ENCODE measurements around the gene P2RY8. TPM values are rescaled to one million over a fixed set of nuclear protein-coding genes. Genes with fewer than 3 reads are reported as not detected.
"Not testable (repeated sequence)": the region's sequence is repeated elsewhere in the genome, so short reads cannot be mapped to it uniquely, and the experiment has no call there.

The P2RY8 gene
- polyA plus RNA-seq, 1 donor: 0.51 TPM

DNA sequence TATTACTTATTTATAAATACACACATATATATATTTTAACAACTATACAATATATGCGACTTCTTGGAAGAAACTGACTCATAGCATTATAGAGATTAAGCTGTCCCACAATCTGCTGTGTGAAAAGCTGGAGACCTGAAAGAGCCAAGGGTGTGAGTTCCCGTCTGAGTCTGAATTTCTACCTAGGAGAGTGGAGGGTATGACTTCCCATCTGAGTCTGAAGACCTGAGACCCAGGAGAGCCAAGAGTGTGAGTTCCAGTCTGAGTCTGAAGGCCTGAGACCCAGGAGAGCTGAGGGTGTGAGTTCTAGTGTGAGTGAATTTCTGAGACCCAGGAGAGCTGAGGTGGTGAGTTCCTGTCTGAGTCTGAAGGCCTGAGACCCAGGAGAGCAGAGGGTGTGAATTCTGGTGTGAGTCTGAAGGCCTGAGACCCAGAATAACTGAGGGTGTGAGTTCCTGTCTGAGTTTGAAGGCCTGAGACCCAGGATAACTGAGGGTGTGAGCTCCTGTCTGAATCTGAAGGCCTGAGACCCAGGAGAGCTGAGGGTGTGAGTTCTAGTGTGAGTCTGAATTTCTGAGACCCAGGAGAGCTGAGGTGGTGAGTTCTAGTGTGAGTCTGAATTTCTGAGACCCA lies 8.9 kb upstream of the P2RY8 start:
- no peak for DNase-seq (ENCODE audit: low read depth)

DNA sequence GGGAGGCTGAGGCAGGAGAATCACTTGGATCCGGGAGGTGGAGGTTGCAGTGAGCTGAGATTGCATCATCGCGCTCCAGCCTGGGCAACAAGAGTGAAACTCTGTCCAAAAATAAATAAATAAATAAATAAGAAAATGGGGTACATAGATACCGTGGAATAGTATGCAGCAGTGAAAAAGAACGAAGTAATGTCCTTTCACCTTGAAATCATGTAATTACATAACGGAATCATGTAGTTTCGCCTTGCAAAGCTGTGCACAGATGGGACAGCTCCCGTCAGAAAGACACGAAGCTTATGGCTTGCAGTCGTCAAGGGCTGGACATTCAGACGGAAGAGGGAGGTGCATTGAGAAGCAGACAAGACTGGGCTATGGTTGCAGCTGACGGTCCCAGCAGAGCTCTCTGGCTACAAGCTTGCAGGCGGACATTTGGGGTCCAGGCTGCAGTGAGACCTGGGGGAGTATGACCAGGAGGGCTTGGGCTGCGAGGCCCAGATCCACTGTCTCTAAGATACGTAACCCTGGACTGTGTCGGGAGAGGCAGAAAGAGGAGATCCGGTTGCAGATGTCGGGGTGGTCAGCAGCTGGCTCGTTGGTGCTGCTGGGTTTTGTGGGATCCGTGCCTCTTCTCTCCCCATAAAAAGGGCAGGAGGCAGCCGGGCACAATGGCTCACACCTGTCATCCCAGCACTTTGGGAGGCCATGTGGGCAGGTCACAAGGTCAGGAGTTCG lies 6.2 kb upstream of the P2RY8 start:
- DNase-seq (ENCODE audit: low read depth): no peak

DNA sequence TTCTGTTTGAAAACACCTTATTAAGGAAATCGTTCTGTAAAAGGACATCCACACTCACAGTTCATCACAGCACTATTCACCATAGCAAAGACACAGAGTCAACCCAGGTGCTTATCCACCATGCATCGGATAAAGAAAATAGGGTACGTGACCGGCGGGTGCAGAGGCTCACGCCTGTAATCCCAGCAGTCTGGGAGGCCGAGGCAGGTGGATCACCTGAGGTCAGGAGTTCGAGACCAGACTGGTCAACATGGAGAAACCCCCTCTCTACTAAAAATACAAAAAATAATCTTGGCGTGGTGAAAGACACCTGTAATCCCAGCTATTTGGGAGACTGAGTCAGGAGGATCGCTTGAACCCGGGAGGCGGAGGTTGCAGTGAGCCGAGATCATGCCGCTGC lies 2.2 kb upstream of the P2RY8 start:
- not testable (repeated sequence) for DNase-seq (ENCODE audit: low read depth)

DNA sequence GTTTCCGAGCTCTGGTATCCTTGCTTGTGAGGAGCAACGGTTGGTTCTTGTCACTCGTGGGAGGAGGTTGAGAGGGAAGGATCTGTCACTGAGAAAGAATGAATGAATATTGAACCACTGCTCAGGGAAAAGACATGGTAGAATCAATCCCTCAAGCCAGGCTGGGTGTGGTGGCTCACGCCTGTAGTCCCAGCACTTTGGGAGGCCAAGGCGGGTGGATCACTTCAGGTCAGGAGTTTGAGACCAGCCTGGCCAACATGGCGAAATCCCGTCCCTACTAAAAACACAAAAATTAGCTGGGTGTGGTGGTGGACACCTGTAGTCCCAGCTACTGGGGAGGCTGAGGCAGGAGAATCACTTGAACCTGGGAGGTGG lies 718 bp upstream of the P2RY8 start:
- DNase-seq (ENCODE audit: low read depth): not testable (repeated sequence)

DNA sequence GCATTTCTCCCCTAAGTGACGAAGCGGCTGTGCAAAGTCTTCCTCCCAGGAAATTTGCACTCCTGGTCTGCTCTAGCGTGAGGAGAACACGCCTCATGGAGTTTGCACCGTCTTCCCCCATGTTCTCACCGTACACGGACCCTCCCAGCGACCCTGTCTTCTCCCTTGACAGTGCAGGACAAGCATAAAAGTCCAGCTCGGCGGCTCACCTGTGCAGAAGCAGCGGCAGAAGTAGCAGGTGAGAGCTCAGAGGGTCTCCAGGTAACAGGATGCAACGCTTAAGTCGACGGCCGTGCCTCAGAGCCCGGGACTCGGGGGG lies 314 bp downstream of the P2RY8 start:
- DNase-seq (ENCODE audit: low read depth): no peak

DNA sequence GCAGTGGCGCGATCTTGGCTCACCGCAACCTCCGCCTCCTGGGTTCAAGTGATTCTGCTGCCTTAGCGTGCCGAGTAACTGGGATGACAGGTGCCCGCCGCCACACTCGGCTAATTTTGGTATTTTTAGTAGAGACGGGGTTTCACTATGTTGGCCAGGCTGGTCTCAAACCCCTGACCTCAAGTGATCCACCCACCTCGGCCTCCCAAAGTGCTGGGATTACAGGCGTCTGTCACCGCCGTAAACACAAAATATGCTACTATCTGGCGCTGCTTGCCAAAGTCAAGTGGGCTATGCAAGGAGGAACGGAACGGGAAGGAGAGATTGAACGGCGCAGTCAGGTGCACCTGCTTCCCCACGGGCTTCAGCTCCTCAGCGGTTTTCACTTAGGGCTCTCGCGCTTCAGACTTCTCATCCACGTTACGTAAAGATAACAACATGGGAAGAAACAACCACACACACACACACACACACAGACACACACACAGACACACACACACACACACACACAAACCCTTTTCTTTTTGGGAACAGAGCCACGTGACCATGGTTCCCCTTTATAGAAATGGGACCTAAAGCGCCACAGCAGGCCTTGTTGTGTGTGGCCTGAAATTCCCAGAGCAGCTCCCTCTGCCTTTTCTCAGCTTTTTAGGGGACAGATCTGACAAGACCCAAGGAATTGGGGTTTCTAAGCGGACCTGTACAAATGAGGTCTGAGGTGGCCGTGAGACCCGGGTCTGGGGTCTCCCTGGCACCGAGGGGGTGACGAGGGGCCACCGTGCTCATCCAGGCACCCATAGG lies 1.5 kb downstream of the P2RY8 start:
- DNase-seq (ENCODE audit: low read depth): no peak

DNA sequence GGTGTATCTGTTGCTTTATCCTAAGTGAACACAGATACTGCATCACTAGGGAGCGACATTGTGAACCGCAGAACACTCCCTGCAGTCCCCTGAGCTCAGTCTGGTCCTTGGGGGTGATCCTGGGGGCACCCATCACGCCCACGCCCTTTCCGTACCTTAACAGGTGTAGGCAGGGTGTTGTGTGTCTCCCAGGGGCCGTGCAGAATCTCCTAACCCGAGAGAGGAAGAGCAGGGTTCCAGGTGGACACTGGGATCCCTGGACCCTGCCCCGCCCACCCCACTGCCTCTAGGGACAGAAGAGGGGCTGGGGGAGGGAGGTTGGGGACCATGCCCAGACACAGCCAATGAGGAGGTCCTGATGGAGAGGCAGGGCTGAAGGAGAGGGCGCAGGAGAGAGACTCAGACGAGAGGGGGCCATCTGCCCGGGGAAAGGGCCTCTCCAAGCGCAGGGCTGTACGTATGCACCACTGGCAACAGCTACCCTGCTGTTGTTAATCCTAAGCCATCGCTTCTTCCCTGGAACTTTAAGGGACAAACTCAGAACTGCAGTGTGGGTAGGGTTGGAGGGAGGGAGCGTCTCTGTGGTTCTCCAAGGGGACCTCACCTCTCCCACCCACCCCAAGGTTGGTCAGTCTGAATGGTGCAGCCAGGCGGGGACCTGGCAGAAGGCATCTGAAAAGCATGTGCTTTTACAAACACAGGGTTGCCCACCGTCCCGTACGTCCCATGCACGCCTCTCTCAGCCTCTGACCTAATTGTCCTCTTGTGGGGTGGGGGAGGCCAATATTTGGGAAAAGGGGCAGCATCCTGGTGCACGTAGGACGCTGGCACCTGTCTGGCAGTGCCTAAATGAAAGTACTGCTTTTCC lies 2.5 kb downstream of the P2RY8 start:
- DNase-seq (ENCODE audit: low read depth): no peak

DNA sequence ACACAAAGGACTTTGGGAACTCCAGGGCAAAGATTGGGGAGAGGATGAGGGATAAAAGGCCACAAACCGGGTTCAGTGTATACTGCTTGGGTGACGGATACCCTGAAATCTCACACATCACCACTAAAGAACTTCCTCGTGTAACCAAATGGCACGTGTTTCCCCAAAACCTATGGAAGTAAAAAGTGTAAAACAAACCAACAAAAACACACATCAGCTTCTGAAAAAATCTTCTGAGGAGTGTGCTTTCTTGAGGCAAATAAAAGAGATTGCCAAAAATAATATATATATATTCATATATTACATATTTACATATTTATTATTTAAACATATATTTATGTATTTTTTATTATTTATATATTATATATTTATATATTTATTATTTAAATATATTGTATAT lies 3.9 kb downstream of the P2RY8 start:
- no peak for DNase-seq (ENCODE audit: low read depth)

DNA sequence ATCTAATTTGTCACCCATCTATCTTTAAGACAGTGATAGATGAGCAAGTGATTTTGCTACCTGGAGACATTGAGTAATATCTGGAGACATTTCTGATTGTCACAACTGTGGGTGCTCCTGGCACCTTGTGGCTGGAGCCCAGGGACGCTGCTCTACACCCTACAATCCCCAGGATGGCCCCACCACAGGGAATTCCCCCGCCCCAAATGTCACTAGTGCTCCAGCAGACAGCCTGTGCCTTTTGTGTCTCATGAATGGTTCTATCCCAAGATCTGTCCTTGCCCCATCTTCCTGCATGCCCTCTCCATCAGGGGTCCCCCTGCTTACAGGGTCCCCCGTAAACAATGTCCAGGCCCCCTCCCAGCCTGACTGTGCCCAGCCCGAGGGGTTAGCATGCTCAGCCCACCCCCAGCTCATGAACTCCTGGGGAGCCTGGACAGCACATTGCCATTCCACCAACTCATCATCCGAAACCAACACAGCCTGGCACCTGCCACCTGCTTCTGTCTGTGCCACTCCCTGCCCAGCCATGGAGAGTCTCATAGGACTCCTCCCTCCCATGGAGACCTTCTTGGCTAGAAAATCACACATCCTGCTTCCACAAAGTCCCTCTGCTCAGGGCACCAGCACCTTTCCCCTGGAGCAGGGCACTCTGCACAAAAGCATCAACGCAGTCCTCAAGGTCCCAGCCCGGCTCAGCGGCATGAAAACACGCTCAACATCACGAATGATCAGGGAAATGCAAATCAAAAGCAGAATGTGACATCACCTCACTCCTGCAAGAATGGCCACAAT lies 5.7 kb downstream of the P2RY8 start:
- no peak for DNase-seq (ENCODE audit: low read depth)

DNA sequence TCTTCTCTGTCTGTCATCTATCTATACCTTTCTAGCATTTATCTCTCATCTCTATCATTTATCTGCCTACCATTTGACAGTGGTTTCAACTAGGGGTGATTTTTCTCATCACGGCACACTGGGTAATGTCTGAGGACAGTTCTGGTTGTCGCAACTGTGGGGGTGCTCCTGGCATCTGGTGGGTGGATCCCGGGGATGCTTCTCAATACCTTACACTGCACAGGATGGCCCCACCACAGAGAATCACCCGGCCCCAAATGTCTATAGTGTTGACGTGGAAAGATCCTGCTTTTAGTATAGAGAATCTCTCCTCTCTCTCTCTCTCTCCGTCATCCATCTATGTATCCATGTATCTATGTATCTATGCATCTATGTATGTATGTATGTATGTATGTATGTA lies 7.2 kb downstream of the P2RY8 start:
- DNase-seq (ENCODE audit: low read depth): no peak

DNA sequence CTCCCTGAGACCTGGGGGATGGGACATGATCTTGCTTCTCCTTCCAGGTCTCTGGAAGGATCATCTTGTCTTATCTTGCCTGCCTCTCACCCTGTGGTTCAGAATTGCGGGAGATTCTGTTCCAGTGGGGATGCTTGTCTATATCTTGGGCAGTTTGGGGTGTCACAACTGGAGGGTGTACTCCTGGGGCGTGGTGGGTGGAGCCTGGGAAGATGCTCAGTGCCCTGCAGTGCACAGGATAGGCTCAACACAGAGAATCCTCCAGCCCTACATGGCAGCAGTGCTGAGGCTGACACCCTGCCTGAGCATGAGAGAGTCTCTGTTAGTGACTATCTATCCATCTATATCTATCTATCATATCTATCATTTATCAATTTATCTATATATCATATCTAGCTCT lies 7.7 kb downstream of the P2RY8 start:
- DNase-seq (ENCODE audit: low read depth): no peak

DNA sequence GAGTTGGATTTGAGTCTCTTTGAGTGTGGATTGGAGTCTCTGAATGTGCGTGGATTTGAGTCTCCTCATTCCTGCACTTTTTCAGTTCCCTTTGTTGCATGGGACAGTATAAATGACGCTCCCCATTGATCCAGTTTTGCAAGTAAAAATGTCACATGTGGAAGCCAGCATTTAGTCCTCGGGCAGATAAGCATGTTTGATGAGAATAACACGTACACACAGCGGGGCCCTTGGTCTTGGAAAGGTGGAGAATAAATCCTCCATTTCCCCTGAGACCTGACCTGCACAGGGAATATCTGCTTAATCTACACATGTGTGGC lies 8.1 kb downstream of the P2RY8 start:
- DNase-seq (ENCODE audit: low read depth): no peak

DNA sequence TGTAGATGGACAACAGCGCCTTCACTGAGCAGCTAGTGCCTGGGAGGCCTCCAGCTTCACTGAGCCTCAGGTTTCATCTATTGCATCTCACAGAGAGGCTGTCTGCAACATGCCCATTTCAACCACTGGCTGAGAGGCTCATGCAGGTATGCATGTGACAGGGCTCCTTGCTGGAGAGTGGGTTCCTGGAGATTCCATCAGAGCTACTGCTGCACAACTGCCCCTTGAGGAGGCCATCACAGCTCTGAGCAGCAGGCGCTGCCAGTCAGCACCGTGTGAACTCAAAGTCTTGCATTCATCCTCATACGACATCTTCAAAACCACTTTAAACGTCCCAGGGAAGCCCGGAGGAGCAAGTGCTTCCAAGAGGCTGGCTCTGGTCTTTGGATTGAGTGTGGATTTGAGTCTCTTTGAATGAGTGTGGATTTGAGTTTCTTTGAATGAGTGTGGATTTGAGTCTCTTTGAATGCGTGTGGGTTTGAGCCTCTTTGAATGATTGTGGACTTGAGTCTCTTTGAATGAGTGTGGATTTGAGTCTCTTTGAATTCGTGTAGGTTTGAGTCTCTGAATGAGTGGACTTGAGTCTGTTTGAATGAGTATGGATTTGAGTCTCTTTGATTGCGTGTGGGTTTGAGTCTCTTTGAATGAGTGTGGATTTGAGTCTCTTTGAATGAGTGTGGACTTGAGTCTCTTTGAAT lies 8.7 kb downstream of the P2RY8 start:
- no peak for DNase-seq (ENCODE audit: low read depth)

DNA sequence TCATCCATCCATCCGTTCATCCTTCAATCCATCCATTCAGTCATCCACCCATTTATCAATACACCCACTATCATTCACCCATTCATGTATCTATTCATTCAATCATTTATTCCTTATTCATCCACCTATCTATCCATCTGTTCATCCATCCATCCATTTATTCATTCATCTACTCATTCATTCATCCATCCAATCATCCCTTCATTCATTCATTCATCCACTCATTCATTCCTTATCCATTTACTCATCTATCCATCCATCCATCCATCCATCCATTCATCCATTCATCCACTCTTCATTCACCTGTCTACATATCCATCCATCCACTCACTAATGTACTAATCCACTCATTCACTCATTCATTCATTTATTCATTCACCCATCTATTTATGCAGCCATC lies 9.5 kb downstream of the P2RY8 start:
- no peak for DNase-seq (ENCODE audit: low read depth)

DNA sequence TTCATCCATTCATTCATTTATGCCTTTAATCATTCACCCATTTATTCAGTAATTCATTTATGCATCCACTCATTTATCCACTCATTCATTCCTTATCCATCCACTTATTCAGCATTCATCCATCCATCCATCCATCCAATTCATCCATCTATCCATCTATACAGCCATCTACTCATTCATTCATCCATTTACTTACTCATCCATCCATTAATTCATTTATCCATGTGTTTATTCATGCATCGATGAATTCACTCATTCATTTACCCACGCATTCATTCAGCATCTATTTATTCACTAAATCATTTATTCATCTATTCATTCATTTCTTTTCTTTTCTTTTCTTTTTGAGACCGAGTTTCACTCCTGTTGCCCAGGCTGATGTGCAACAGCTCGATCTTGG lies 10.4 kb downstream of the P2RY8 start:
- no peak for DNase-seq (ENCODE audit: low read depth)

DNA sequence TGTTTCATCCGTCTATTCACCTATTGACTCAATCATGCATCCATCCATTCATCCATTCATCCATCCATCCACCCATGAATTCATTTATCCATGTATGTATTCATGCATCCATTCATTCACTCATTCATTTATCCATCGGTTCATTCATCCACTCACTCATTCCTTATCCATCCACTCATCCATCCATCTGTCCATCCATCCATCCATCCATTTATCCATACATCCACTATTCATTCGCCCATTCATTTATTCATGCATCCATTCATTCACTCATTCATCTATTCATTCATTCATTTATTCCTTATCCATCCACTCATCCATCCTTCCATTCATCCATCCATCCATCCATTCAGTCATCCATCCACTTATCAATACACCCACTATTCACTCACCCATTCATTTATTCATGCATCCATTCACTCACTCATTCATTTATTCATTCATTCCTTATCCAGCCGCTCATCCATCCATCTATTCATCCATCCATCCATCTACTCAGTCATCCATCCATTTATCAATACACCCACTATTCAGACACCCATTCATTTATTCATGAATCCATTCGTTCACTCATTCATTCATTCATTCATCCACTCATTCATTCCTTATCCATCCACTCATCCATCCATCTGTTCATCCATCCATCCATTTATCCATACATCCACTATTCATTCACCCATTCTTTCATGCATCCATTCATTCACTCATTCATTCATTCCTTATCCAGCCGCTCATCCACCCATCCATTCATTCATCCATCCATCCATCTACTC lies 11.2 kb downstream of the P2RY8 start:
- DNase-seq (ENCODE audit: low read depth): no peak

DNA sequence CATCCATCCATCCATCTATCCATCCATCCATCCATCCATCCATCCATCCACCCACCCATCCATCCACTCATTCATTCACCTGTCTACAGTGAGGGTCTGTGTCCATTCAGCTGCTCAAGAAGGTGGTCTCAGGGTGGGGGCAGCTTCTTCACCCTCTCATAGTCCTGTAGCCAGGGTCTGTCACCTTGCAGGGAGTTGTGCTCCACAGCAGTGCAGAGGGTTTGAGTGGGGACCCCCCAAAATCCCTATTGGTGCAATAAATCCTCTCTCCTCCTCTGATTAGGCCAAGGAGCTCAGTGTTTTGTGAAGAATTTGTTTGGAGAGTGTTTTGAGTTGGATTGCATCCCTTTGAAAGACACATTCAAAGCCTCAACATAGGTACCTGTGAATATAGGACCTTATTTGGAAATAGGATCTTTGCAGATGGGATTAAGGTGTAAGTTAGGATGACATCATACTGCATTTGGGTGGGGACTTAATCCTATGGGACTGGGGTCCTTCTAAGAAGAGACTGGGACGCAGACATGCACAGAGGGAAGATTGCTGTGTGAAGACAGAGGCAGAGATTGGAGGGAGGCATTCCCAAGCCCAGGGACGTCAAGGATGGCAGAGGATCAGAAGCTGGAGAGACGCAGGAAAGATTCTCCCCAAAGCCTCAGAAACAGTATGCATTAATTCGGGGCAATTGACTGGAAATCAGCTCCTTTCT lies 12.0 kb downstream of the P2RY8 start:
- no peak for DNase-seq (ENCODE audit: low read depth)

DNA sequence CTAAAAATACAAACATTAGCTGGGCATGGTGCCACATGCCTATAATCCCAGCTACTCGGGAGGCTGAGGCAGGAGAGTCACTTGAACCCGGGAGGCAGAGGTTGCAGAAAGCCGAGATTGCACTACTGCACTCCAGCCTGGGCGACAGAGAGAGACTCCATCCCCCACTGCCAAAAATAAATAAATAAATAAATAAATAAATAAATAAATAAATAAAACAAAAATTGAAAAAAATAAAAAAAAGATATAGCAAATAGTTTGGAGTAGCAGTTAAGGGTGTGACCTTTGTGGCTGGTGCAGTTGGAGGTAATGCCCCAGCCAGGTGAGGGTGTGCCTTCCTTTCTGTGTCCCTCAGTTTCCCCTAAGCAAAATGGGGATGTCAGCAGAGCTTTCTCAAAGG lies 14.1 kb downstream of the P2RY8 start:
- not testable (repeated sequence) for DNase-seq (ENCODE audit: low read depth)

DNA sequence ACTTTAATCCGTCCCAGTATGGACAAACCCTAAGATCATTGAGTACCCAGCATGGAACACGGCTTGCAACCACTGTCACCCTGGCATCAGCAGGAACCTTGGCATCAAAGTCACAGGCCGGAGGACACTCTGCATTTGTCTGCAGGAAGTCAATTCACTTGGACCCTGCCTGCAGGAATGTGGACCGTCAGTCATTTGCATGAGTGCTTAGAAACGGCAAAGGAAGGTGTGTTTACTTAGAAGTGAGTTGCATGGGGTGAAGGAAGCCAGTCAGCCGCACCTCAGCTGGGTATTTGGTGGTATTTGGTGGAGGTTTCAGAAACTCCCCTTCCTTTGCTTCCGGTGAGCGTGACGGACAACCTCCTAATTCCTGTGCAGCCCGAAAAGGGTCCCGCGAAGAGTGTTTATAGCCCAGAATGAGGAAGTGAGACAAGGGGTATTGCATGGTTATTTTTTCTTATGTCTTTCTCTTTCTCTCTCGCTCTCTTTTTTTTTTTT lies 15.5 kb downstream of the P2RY8 start:
- DNase-seq (ENCODE audit: low read depth): no peak
